ENCODE data around the gene ARHGAP23. TPM values are rescaled to one million over a fixed set of nuclear protein-coding genes. Genes with fewer than 3 reads are reported as not detected.

The ARHGAP23 gene
- total and polyA plus RNA-seq, 2 experiments from 2014 or later: 21.4 to 150 TPM

- Histone ChIP-seq H2AFZ (no peak overlapping the region), H4K20me1 (replicated peaks; ENCODE audit: insufficient read depth) (no peaks in the 10 kb centered on the region; the same call in 1 of the 2 replicates), H3K4me1 (ENCODE audit: insufficient read depth) (peaks cover 34% of the 10 kb centered on the region), H3K4me2 (no peak overlapping the region), H3F3A (replicated peaks; ENCODE audit: low read depth) (0 out of 2 replicates have a peak, but pooled peaks cover 10% of the 10 kb centered on the region), H3K27me3 (ENCODE audit: insufficient read depth) (no peaks in the 10 kb centered on the region), H3K9me2 (ENCODE audit: insufficient read depth) (no peaks in the 10 kb centered on the region), H3K27ac (ENCODE audit: low read depth) (no peak overlapping the region), H3K36me3 (ENCODE audit: insufficient read depth) (peaks cover 11% of the 10 kb centered on the region), H3K79me2 (replicated peaks; ENCODE audit: insufficient read depth) (no peaks in the 10 kb centered on the region), H3K4me3 (no peak overlapping the region)
- Mint-ChIP-seq H3K4me3 (no peak overlapping the region), H3K4me1 (peaks cover 43% of the 10 kb centered on the region), H3K27ac (no peak overlapping the region), H3K36me3 (ENCODE audit: low read depth) (peaks cover 45% of the 10 kb centered on the region), H3K27me3 (ENCODE audit: insufficient read depth, low read depth, poor library complexity) (no peaks in the 10 kb centered on the region), H3K9me3 (no peaks in the 10 kb centered on the region)
- no peak for DNase-seq (ENCODE audit: low spot score)
- no peak for ATAC-seq
- TF ChIP-seq ZNF462 (CRISPR knock-in tag; IDR thresholded peaks at IDR 0.05): no peak
- no peak for TF ChIP-seq EZH2phosphoT487 (IDR thresholded peaks at IDR 0.05; ENCODE audit: unreplicated experiment)
- no peak for TF ChIP-seq REST (IDR thresholded peaks at IDR 0.05; ENCODE audit: unreplicated experiment)
- TF ChIP-seq ETS1 (IDR thresholded peaks at IDR 0.05): no peak
- no peak for TF ChIP-seq CREB1 (CRISPR knock-in tag; IDR thresholded peaks at IDR 0.05; ENCODE audit: low read depth)
- no peak for TF ChIP-seq ZNF331 (CRISPR knock-in tag; IDR thresholded peaks at IDR 0.05; ENCODE audit: low read depth)
- no peak for TF ChIP-seq ZNF114 (CRISPR knock-in tag; IDR thresholded peaks at IDR 0.05)
- TF ChIP-seq JUNB (IDR thresholded peaks at IDR 0.05; ENCODE audit: unreplicated experiment): no peak
- TF ChIP-seq EZH2 (IDR thresholded peaks at IDR 0.05; ENCODE audit: low read depth, unreplicated experiment): no peak
- no peak for TF ChIP-seq STAT1 (IDR thresholded peaks at IDR 0.05; ENCODE audit: unreplicated experiment)
- TF ChIP-seq, protein P1, sequence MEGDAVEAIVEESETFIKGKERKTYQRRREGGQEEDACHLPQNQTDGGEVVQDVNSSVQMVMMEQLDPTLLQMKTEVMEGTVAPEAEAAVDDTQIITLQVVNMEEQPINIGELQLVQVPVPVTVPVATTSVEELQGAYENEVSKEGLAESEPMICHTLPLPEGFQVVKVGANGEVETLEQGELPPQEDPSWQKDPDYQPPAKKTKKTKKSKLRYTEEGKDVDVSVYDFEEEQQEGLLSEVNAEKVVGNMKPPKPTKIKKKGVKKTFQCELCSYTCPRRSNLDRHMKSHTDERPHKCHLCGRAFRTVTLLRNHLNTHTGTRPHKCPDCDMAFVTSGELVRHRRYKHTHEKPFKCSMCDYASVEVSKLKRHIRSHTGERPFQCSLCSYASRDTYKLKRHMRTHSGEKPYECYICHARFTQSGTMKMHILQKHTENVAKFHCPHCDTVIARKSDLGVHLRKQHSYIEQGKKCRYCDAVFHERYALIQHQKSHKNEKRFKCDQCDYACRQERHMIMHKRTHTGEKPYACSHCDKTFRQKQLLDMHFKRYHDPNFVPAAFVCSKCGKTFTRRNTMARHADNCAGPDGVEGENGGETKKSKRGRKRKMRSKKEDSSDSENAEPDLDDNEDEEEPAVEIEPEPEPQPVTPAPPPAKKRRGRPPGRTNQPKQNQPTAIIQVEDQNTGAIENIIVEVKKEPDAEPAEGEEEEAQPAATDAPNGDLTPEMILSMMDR (conservative IDR thresholded peaks at IDR 0.05; ENCODE audit: low read depth in 2 of 2): no peak
- no peak for TF ChIP-seq POLR2AphosphoS5 (IDR thresholded peaks at IDR 0.05; ENCODE audit: low read depth)
- no peak for TF ChIP-seq NANOG (IDR thresholded peaks at IDR 0.05; ENCODE audit: borderline replicate concordance)
These were observed 26.8 kb upstream of the ARHGAP23 start for GRCh38 chr17:38401459-38401858.

Measured in GM23338 (cell line).